SK-N-MC (cell line): Measurements from ENCODE around the gene HELZ2.

ENCODE experiments used
- DNase-seq: peaks from one replicate; pipeline ENCODE4 v3.0.0-alpha.2; 2011; ENCODE audit warnings: low read depth, low spot score
- H3K27ac ChIP-seq: fragments of 200-600 bp; sonication (generic); 2 replicates; pipeline ENCODE4 v1.5.1; 2016; ENCODE audit warnings: mixed run types
- H3K36me3 ChIP-seq: fragments of 200-600 bp; sonication (generic); 2 replicates; pipeline ENCODE4 v1.6.1; 2017; ENCODE audit warnings: antibody characterized with exemption, low read length, mixed read lengths; ENCODE audit not compliant: insufficient read depth
- H3K4me3 ChIP-seq: fragments of 200-600 bp; sonication (generic); 2 replicates; pipeline ENCODE4 v1.5.1; 2016
- H3K9ac ChIP-seq: fragments of 200-600 bp; sonication (generic); 2 replicates; pipeline ENCODE4 v1.8.0; 2017; ENCODE audit warnings: mixed run types, mixed read lengths; ENCODE audit not compliant: insufficient read length
- H3K9me3 ChIP-seq: fragments of 200-600 bp; sonication (generic); 2 replicates; pipeline ENCODE4 v1.6.1; 2017; ENCODE audit warnings: low read depth, mild to moderate bottlenecking, antibody characterized with exemption, low read length, moderate library complexity, mixed read lengths
- EZH2 ChIP-seq: fragments of 200-600 bp; sonication (generic); IDR thresholded peaks from one replicate; pipeline ENCODE4 v1.6.1; 2017; ENCODE audit warnings: antibody characterized with exemption
- FOXP2 ChIP-seq: optimal IDR thresholded peaks from 2 replicates; pipeline ENCODE3; 2011; ENCODE audit warnings: mild to moderate bottlenecking, moderate library complexity; ENCODE audit not compliant: insufficient read depth; ENCODE audit errors: extremely low read length, control extremely low read depth
- POLR2AphosphoS5 ChIP-seq: IDR thresholded peaks from 2 replicates; pipeline ENCODE4 v1.6.1; 2012; ENCODE audit warnings: mild to moderate bottlenecking, low read depth, low read length, borderline replicate concordance

The HELZ2 gene

GRCh38 chr20:63529861-63530787 is 43.9 kb downstream of the HELZ2 start:
- Histone ChIP-seq H3K9ac (no peak overlapping the region), H3K27ac (no peak overlapping the region), H3K36me3 (no peaks in the 10 kb centered on the region), H3K4me3 (no peak overlapping the region), H3K9me3 (no peaks in the 10 kb centered on the region)
- TF ChIP-seq FOXP2 (no peak), EZH2 (no peak), POLR2AphosphoS5 (no peak)
- DNase-seq, result no peak

GRCh38 chr20:63529180-63529860 is 44.7 kb downstream of the HELZ2 start:
- H3K4me3 ChIP-seq, result no peak overlapping the region
- H3K9ac ChIP-seq, result no peak overlapping the region
- H3K9me3 ChIP-seq, result no peaks in the 10 kb centered on the region
- no peak overlapping the region for H3K27ac ChIP-seq
- DNase-seq, result no peak
- H3K36me3 ChIP-seq, result no peaks in the 10 kb centered on the region
- TF ChIP-seq EZH2 (no peak), POLR2AphosphoS5 (no peak), FOXP2 (no peak)

GRCh38 chr20:63527184-63527583 is 46.9 kb downstream of the HELZ2 start:
- H3K27ac ChIP-seq, result no peak overlapping the region
- H3K9ac ChIP-seq, result no peak overlapping the region
- no peaks in the 10 kb centered on the region; the same call in 1 of the 2 replicates for H3K9me3 ChIP-seq
- TF ChIP-seq FOXP2, result no peak
- TF ChIP-seq POLR2AphosphoS5, result no peak
- TF ChIP-seq EZH2, result no peak
- no peak overlapping the region for H3K4me3 ChIP-seq
- peaks cover 10% of the 10 kb centered on the region; the same call in 1 of the 2 replicates for H3K36me3 ChIP-seq
- DNase-seq, result no peak

GRCh38 chr20:63525971-63526370 is 48.1 kb downstream of the HELZ2 start:
- no peaks in the 10 kb centered on the region; the same call in 1 of the 2 replicates for H3K9me3 ChIP-seq
- H3K4me3 ChIP-seq, result no peak overlapping the region
- H3K9ac ChIP-seq, result no peak overlapping the region
- H3K27ac ChIP-seq, result no peak overlapping the region
- no peak for DNase-seq
- no peak for TF ChIP-seq FOXP2
- no peak for TF ChIP-seq POLR2AphosphoS5
- TF ChIP-seq EZH2, result no peak
- peaks cover 13% of the 10 kb centered on the region; the same call in 1 of the 2 replicates for H3K36me3 ChIP-seq

GRCh38 chr20:63525185-63525584 is 48.9 kb downstream of the HELZ2 start:
- Histone ChIP-seq H3K27ac (no peak overlapping the region), H3K9me3 (no peaks in the 10 kb centered on the region; the same call in 1 of the 2 replicates), H3K9ac (no peak overlapping the region), H3K4me3 (no peak overlapping the region), H3K36me3 (peaks cover 13% of the 10 kb centered on the region; the same call in 1 of the 2 replicates)
- DNase-seq, result no peak
- TF ChIP-seq EZH2, result no peak
- no peak for TF ChIP-seq FOXP2
- TF ChIP-seq POLR2AphosphoS5, result no peak
